Endodermal cell (in vitro differentiated cells): ENCODE results near the gene CR2. TPM values are rescaled to one million over a fixed set of nuclear protein-coding genes. Genes with fewer than 3 reads are reported as not detected.

Source experiments
- DNase-seq: peaks from one replicate; pipeline ENCODE4 v3.0.0-alpha.2; 2017
- H3K27ac ChIP-seq: 2 replicates; pipeline ENCODE4 v1.5.1; 2013; ENCODE audit warnings: mild to moderate bottlenecking, low read depth, low read length, moderate library complexity
- H3K27me3 ChIP-seq: 2 replicates; pipeline ENCODE4 v1.6.1; 2013; ENCODE audit warnings: mild to moderate bottlenecking, low read length, moderate library complexity; ENCODE audit not compliant: insufficient read depth, control insufficient read depth, poor library complexity, severe bottlenecking
- H3K36me3 ChIP-seq: 2 replicates; pipeline ENCODE4 v1.7.0; 2013; ENCODE audit warnings: mild to moderate bottlenecking, low read length, moderate library complexity; ENCODE audit not compliant: control insufficient read depth, insufficient read depth
- H3K4me1 ChIP-seq: one replicate; pipeline ENCODE4 v1.7.0; 2013; ENCODE audit warnings: low read length; ENCODE audit not compliant: control insufficient read depth, insufficient read depth
- H3K4me3 ChIP-seq: 2 replicates; pipeline ENCODE4 v1.5.1; 2013; ENCODE audit warnings: mild to moderate bottlenecking, low read length, moderate library complexity
- H3K9ac ChIP-seq: 2 replicates; pipeline ENCODE4 v1.6.1; 2013; ENCODE audit warnings: mild to moderate bottlenecking, low read length, moderate library complexity; ENCODE audit not compliant: poor library complexity, severe bottlenecking; ENCODE audit errors: extremely low read depth
- H3K9me3 ChIP-seq: 2 replicates; pipeline ENCODE4 v1.6.1; 2013; ENCODE audit warnings: mild to moderate bottlenecking, low read length, moderate library complexity; ENCODE audit not compliant: control insufficient read depth
- H3K27ac Mint-ChIP-seq: 2 replicates; pipeline ENCODE4 v1.8.0; 2020; ENCODE audit warnings: mixed read lengths
- H3K27me3 Mint-ChIP-seq: 2 replicates; pipeline ENCODE4 v1.8.0; 2021; ENCODE audit warnings: mild to moderate bottlenecking, mixed read lengths; ENCODE audit not compliant: insufficient read depth
- H3K36me3 Mint-ChIP-seq: 2 replicates; pipeline ENCODE4 v1.8.0; 2020; ENCODE audit warnings: low read depth, mixed read lengths
- H3K4me1 Mint-ChIP-seq: 2 replicates; pipeline ENCODE4 v1.8.0; 2020; ENCODE audit warnings: mixed read lengths
- H3K4me3 Mint-ChIP-seq: 2 replicates; pipeline ENCODE4 v1.8.0; 2020; ENCODE audit warnings: mild to moderate bottlenecking, moderate library complexity, mixed read lengths
- H3K9me3 Mint-ChIP-seq: 2 replicates; pipeline ENCODE4 v1.8.0; 2020; ENCODE audit warnings: mild to moderate bottlenecking, mixed read lengths
- WGBS, 2 experiments: methylation state at CpG; one replicate each; pipeline versions ENCODE4 v1.1.5 to v1.1.7; 2013; ENCODE audit warnings: missing lambda C conversion rate in 2 of 2, mixed read lengths in 1 of 2; ENCODE audit not compliant: insufficient coverage in 1 of 2, insufficient read length in 1 of 2; 5-methylcytosine and 5-hydroxymethylcytosine counted together
- total RNA-seq, 2 donors: library from RNA; stranded (reverse); fragmentation: NEBNext Ultra II Directional in 1 of 2; extraction: Animal tissue kit (Norgen Biotek cat#: 25700) in 1 of 2; gene quantifications; 2 replicates in 1 of 2; 3 replicates in 1 of 2; pipeline ENCODE4 v1.2.1, GENCODE V29; 2021
- TF ChIP-seq, protein P1 (sequence below): fragments of 200-600 bp; sonication (generic); conservative IDR thresholded peaks from 2 replicates; pipeline ENCODE4 v1.5.0; 2021; ENCODE audit warnings: antibody characterized with exemption, mild to moderate bottlenecking

Gene CR2
- total RNA-seq, 2 donors from 2014 or later = 0.48 to 2.1 TPM

DNA sequence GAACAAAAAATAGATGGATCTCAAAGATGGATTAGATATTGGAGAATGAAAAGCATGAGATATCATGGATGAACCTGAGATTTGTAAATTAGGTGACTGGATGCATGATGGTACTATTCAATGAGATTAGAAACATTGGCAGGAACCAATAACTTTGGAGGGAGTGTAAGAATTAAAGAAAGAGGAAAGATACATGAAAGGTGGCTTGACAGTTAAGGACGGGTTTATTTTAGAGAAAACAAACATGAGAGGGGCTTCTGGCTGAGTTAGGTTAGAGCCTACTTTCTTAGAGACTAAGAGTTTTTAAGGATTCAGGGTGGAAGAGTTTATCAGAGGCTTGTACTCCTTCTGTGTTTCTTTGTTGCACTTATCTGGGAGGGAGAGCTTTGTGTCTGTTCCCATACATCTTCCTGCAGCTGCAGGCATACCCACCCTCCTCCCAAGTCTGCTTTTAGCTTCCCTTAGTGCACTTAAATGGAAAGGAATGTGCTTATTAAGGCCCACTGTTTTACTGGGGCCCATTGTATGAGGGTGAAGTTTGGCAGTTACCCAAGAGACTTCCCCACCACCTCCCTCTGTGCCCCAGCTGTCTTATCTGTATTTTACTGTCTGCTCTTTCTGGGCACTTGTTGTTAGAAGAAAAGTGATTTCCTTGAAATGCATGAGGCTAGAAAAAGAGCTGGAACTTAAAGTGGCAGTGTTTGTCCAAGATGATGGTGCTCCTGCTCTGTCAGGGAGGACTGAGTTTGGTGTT, 26.1 kb upstream of the CR2 start:
- H3K36me3 ChIP-seq = no peaks in the 10 kb centered on the region
- H3K4me1 ChIP-seq = no peaks in the 10 kb centered on the region
- H3K9me3 ChIP-seq = peaks cover 18% of the 10 kb centered on the region
- Mint-ChIP-seq H3K36me3 (no peaks in the 10 kb centered on the region), H3K27ac (no peak overlapping the region), H3K4me1 (peaks cover 5% of the 10 kb centered on the region), H3K9me3 (peaks cover 18% of the 10 kb centered on the region), H3K27me3 (peaks cover 8% of the 10 kb centered on the region), H3K4me3 (no peak overlapping the region)
- H3K4me3 ChIP-seq = no peak overlapping the region
- no peak overlapping the region for H3K9ac ChIP-seq
- 90 to 100% methylated on average over 1 of the region's 1 CpG for WGBS, 2 experiments
- H3K27me3 ChIP-seq = no peaks in the 10 kb centered on the region
- no peak for DNase-seq
- TF ChIP-seq, protein P1, sequence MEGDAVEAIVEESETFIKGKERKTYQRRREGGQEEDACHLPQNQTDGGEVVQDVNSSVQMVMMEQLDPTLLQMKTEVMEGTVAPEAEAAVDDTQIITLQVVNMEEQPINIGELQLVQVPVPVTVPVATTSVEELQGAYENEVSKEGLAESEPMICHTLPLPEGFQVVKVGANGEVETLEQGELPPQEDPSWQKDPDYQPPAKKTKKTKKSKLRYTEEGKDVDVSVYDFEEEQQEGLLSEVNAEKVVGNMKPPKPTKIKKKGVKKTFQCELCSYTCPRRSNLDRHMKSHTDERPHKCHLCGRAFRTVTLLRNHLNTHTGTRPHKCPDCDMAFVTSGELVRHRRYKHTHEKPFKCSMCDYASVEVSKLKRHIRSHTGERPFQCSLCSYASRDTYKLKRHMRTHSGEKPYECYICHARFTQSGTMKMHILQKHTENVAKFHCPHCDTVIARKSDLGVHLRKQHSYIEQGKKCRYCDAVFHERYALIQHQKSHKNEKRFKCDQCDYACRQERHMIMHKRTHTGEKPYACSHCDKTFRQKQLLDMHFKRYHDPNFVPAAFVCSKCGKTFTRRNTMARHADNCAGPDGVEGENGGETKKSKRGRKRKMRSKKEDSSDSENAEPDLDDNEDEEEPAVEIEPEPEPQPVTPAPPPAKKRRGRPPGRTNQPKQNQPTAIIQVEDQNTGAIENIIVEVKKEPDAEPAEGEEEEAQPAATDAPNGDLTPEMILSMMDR = no peak
- H3K27ac ChIP-seq = no peak overlapping the region

GRCh38 chr1:207428783-207429182, 25.3 kb upstream of the CR2 start:
- 90 to 100% methylated on average over 1 to 2 of the region's 2 CpGs for WGBS, 2 experiments
- peaks cover 18% of the 10 kb centered on the region for H3K9me3 Mint-ChIP-seq
- H3K27me3 Mint-ChIP-seq = peaks cover 7% of the 10 kb centered on the region
- DNase-seq = no peak
- H3K36me3 Mint-ChIP-seq = no peaks in the 10 kb centered on the region
- peaks cover 2% of the 10 kb centered on the region for H3K4me1 Mint-ChIP-seq
- no peak overlapping the region for H3K4me3 ChIP-seq
- H3K4me1 ChIP-seq = no peaks in the 10 kb centered on the region
- no peaks in the 10 kb centered on the region for H3K36me3 ChIP-seq
- TF ChIP-seq, protein P1 = no peak
- no peak overlapping the region for H3K9ac ChIP-seq
- no peak overlapping the region for H3K27ac Mint-ChIP-seq
- H3K27ac ChIP-seq = no peak overlapping the region
- peaks cover 18% of the 10 kb centered on the region for H3K9me3 ChIP-seq
- H3K27me3 ChIP-seq = no peaks in the 10 kb centered on the region
- H3K4me3 Mint-ChIP-seq = no peak overlapping the region

- Histone ChIP-seq H3K36me3 (no peaks in the 10 kb centered on the region), H3K4me3 (no peak overlapping the region), H3K9ac (no peak overlapping the region), H3K4me1 (no peaks in the 10 kb centered on the region), H3K27me3 (no peaks in the 10 kb centered on the region), H3K27ac (no peak overlapping the region), H3K9me3 (peaks cover 18% of the 10 kb centered on the region)
- TF ChIP-seq, protein P1 = no peak
- H3K27me3 Mint-ChIP-seq = peaks cover 6% of the 10 kb centered on the region
- no peaks in the 10 kb centered on the region for H3K4me1 Mint-ChIP-seq
- 68 to 85% methylated on average over 2 of the region's 2 CpGs for WGBS, 2 experiments
- H3K27ac Mint-ChIP-seq = no peak overlapping the region
- no peaks in the 10 kb centered on the region for H3K36me3 Mint-ChIP-seq
- H3K4me3 Mint-ChIP-seq = no peak overlapping the region
- H3K9me3 Mint-ChIP-seq = peaks cover 18% of the 10 kb centered on the region
- DNase-seq = no peak
These were observed 24.2 kb upstream of the CR2 start for GRCh38 chr1:207429963-207430362.
